OCI-LY1 (cell line): ENCODE data around the gene FAM13A.

Experiments
- CTCF ChIP-seq: fragments of 200-600 bp; sonication (generic), shearing (Covaris generic); IDR thresholded peaks from 2 replicates; pipeline ENCODE4 v1.5.1; 2017; ENCODE audit warnings: mild to moderate bottlenecking, antibody characterized with exemption, low read length, moderate library complexity, mixed read lengths
- EZH2 ChIP-seq: fragments of 200-600 bp; sonication (generic), shearing (Covaris generic); IDR thresholded peaks from 2 replicates; pipeline ENCODE4 v1.8.0; 2017; ENCODE audit warnings: borderline replicate concordance, mixed run types, mild to moderate bottlenecking, antibody characterized with exemption, low read length, moderate library complexity, mixed read lengths

DNA sequence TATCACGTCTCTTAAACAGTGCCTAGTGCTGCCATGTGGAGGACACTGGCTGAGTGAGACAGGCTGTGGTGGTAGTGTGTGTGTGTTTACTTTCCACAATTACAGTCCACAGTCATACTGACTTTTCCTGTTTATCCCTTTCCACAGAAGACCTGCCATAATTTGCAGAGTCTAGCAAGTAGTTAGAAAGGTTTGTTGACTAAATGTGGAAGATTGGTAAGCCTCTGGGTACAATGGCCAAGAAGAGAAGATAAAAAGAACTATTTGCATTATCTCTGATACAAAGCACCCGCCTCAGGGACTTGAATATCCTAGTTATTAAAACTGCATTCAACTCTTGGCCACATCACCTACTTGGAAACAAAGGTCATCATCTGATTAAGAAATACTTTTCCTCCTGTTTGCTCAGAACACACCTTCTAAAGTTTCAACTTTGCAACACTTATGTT, 89.1 kb downstream of the FAM13A start:
- TF ChIP-seq CTCF (no peak), EZH2 (no peak)
